Parathyroid adenoma (tissue), 2 donors: ENCODE results near the gene PHKG1.
A peak's percentile ranks its signal among the peaks of the same experiment; 100 is the strongest.
"Not testable (repeated sequence)": the region's sequence is repeated elsewhere in the genome, so short reads cannot be mapped to it uniquely, and the experiment has no call there.

Experiments
- H2AFZ ChIP-seq: fragments of 300-600 bp; sonication (generic); one replicate; pipeline ENCODE4 v1.7.0; 2017; ENCODE audit warnings: antibody characterized with exemption, mild to moderate bottlenecking
- H3K27ac ChIP-seq: fragments of 300-600 bp; sonication (generic); one replicate; pipeline ENCODE4 v1.7.0; 2017
- H3K27me3 ChIP-seq: fragments of 300-600 bp; sonication (generic); one replicate; pipeline ENCODE4 v1.7.0; 2017; ENCODE audit warnings: low read length; ENCODE audit not compliant: control insufficient read depth, insufficient read depth
- H3K36me3 ChIP-seq: fragments of 300-600 bp; sonication (generic); one replicate; pipeline ENCODE4 v1.7.0; 2017; ENCODE audit warnings: low read length; ENCODE audit not compliant: control insufficient read depth, insufficient read depth
- H3K4me1 ChIP-seq: fragments of 300-600 bp; sonication (generic); one replicate; pipeline ENCODE4 v1.7.0; 2017; ENCODE audit warnings: control low read depth
- H3K4me2 ChIP-seq: fragments of 300-600 bp; sonication (generic); one replicate; pipeline ENCODE4 v1.7.0; 2017; ENCODE audit warnings: low read length
- H3K4me3 ChIP-seq: fragments of 300-600 bp; sonication (generic); one replicate; pipeline ENCODE4 v1.7.0; 2017; ENCODE audit warnings: low read depth, low read length
- H3K79me2 ChIP-seq: fragments of 300-600 bp; sonication (generic); one replicate; pipeline ENCODE4 v1.7.0; 2017; ENCODE audit warnings: control low read depth
- H3K9ac ChIP-seq: fragments of 300-600 bp; sonication (generic); one replicate; pipeline ENCODE4 v1.7.0; 2017; ENCODE audit warnings: mild to moderate bottlenecking
- H3K9me3 ChIP-seq: fragments of 300-600 bp; sonication (generic); one replicate; pipeline ENCODE4 v1.7.0; 2017; ENCODE audit warnings: low read length; ENCODE audit not compliant: control insufficient read depth
- TF ChIP-seq, protein P1 (sequence below): fragments of 300-600 bp; sonication (generic); IDR thresholded peaks from one replicate; pipeline ENCODE4 v1.7.0; 2017; ENCODE audit warnings: antibody characterized with exemption, mild to moderate bottlenecking
- donor health status: primary hyperparathyroidism.

The PHKG1 gene

DNA sequence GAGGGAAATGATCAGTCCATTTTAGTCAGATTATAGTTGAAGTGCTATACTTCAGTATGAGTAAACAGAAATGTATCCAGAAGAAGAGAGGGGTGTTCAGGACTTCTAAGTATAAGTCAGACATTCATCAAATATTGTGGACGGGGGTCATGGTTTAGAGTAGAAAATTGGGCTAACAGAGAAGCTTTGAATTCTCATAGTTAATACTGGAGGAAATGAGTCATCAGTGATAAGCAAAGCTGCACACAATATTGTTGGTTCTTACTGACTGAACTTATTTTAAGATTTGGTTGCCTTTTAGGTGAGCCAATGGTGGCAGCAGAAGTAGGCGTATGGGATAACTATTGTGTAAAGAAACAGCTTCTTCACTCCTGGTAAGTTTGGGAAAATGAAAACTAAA, 30.4 kb downstream of the PHKG1 start:
- no peak overlapping the region for H3K4me2 ChIP-seq
- no peaks in the 10 kb centered on the region for H3K79me2 ChIP-seq
- H3K9ac ChIP-seq = no peak overlapping the region
- H3K27ac ChIP-seq = peak overlapping the region; percentile 44
- no peak overlapping the region for H3K4me3 ChIP-seq
- no peaks in the 10 kb centered on the region for H3K9me3 ChIP-seq
- no peaks in the 10 kb centered on the region for H3K36me3 ChIP-seq
- TF ChIP-seq, protein P1, sequence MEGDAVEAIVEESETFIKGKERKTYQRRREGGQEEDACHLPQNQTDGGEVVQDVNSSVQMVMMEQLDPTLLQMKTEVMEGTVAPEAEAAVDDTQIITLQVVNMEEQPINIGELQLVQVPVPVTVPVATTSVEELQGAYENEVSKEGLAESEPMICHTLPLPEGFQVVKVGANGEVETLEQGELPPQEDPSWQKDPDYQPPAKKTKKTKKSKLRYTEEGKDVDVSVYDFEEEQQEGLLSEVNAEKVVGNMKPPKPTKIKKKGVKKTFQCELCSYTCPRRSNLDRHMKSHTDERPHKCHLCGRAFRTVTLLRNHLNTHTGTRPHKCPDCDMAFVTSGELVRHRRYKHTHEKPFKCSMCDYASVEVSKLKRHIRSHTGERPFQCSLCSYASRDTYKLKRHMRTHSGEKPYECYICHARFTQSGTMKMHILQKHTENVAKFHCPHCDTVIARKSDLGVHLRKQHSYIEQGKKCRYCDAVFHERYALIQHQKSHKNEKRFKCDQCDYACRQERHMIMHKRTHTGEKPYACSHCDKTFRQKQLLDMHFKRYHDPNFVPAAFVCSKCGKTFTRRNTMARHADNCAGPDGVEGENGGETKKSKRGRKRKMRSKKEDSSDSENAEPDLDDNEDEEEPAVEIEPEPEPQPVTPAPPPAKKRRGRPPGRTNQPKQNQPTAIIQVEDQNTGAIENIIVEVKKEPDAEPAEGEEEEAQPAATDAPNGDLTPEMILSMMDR = no peak
- H3K4me1 ChIP-seq = peaks cover 15% of the 10 kb centered on the region
- no peaks in the 10 kb centered on the region for H3K27me3 ChIP-seq
- no peak overlapping the region for H2AFZ ChIP-seq

DNA sequence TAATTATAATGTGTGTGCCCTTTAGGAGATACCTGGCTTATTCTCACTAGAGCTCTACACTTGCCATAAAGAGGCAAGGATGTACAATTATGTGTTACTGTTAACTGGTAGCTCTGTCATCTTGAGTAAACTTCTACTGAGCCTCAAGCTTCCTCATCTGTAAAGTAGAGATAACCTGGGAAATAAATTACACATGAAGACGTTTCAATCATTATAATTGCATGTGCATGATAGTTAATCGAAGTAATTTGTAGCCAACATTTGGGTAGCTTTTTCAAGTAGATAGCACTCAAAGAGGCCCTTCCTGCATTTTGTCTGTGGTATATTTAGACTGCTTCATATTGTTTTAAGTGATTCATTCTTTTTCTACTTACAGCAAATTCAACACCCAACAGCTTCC, 38.8 kb downstream of the PHKG1 start:
- H3K27ac ChIP-seq = no peak overlapping the region
- no peak overlapping the region for H2AFZ ChIP-seq
- H3K4me3 ChIP-seq = no peak overlapping the region
- H3K79me2 ChIP-seq = peaks cover 18% of the 10 kb centered on the region
- H3K4me1 ChIP-seq = peaks cover 8% of the 10 kb centered on the region
- H3K9ac ChIP-seq = no peak overlapping the region
- H3K36me3 ChIP-seq = no peaks in the 10 kb centered on the region
- TF ChIP-seq, protein P1 = no peak
- no peaks in the 10 kb centered on the region for H3K9me3 ChIP-seq
- no peaks in the 10 kb centered on the region for H3K27me3 ChIP-seq
- H3K4me2 ChIP-seq = no peak overlapping the region

DNA sequence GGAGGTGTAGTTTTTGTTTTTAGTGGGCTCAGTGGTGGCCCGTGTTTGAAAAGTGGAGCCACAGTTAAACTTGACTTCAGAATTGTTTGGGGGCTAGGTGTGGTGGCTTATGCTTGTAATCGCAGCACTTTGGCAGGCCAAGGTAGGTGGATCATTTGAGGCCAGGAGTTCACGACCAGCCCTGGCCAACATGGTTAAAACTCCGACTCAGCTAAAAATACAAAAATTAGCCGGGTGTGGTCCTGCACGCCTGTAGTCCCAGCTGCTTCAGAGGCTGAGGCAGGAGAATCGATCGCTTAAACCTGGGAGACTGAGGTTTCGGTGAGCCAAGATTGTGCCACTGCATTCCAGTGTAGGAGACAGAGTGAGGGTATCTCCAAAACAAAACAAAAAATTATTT, 39.4 kb downstream of the PHKG1 start:
- Histone ChIP-seq H3K36me3 (no peaks in the 10 kb centered on the region), H3K27ac (no peak overlapping the region), H2AFZ (no peak overlapping the region), H3K27me3 (no peaks in the 10 kb centered on the region), H3K4me1 (peaks cover 8% of the 10 kb centered on the region), H3K79me2 (peaks cover 18% of the 10 kb centered on the region), H3K4me2 (no peak overlapping the region), H3K9me3 (no peaks in the 10 kb centered on the region), H3K9ac (no peak overlapping the region), H3K4me3 (no peak overlapping the region)
- TF ChIP-seq, protein P1 = no peak

DNA sequence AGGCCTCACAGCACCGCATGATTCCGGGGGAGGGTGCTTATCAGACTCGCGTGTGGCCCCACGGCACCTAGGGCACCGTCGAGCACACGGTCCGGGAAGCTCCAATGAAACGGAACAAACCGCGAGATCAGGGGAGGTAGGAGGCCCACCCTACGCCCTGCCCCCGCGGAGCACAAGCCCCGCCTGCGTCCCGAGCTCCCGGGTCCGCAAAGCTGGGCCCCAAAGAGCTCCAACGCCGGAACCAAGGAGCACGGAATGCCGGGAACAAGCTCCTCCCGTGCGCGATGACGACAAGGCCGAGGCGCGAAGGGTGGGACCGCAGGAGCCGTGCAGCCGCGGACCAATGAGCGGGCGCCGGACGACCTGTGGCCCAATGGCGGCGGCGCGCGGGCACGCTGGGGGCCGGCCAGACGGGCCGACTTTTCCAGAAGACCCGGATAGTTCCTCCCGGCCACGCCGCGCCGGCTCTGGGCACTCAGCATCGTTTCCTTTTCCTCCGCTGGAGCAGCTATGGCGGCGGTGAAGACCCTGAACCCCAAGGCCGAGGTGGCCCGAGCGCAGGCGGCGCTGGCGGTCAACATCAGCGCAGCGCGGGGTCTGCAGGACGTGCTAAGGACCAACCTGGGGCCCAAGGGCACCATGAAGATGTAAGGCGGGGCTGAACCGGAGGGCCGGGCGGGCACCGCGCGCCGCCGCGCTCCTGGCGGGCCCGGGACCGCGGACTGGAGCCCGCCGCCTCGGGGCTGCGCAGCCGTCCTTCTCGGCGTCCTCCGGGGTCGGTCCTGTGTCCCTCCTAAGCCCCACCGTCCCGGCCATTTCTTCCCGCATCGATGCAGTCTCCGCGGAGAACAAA, 41.2 kb downstream of the PHKG1 start, which contains the start of the genes CCT6A and PSPH:
Gene CCT6A, plus strand, starts transcription at position 427 of the 853 bp plus-strand sequence. Its CDS starts 84 bp downstream, at position 511.
Gene PSPH, minus strand, starts transcription at position 106 of the 853 bp plus-strand sequence. CDS start 30,232 bp downstream, outside the sequence.
- Histone ChIP-seq H3K27ac (peak within 1 kb of the TSS; percentile 87), H3K4me1 (peaks cover 8% of the 10 kb centered on the region), H2AFZ (peak within 1 kb of the TSS; percentile 93), H3K9ac (peak within 1 kb of the TSS; percentile 70), H3K79me2 (peaks cover 18% of the 10 kb centered on the region), H3K36me3 (no peaks in the 10 kb centered on the region), H3K4me2 (peak within 1 kb of the TSS; percentile 99), H3K27me3 (no peaks in the 10 kb centered on the region), H3K4me3 (peak within 1 kb of the TSS; percentile 97), H3K9me3 (no peaks in the 10 kb centered on the region)
- TF ChIP-seq, protein P1 = no peak

DNA sequence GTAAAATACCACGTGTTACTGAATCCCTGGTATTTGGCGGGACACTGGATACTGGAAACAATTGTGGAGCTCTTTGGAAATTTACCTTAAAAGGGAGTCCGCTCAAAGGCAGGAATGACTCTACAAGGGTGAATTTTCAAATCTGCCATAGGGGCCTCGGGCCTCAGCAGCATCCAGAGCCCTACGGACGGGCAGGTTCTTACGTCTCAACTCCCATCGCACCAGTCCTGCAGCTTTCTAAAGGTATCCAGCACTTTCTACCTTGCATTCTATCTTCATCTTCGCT, 41.8 kb downstream of the PHKG1 start:
- Histone ChIP-seq H2AFZ (peak overlapping the region; percentile 93), H3K27me3 (no peaks in the 10 kb centered on the region), H3K36me3 (no peaks in the 10 kb centered on the region), H3K79me2 (peaks cover 18% of the 10 kb centered on the region), H3K27ac (peak overlapping the region; percentile 87), H3K4me2 (peak overlapping the region; percentile 99), H3K9me3 (no peaks in the 10 kb centered on the region), H3K4me1 (peaks cover 8% of the 10 kb centered on the region), H3K9ac (peak overlapping the region; percentile 70), H3K4me3 (peak overlapping the region; percentile 97)
- TF ChIP-seq, protein P1 = no peak

DNA sequence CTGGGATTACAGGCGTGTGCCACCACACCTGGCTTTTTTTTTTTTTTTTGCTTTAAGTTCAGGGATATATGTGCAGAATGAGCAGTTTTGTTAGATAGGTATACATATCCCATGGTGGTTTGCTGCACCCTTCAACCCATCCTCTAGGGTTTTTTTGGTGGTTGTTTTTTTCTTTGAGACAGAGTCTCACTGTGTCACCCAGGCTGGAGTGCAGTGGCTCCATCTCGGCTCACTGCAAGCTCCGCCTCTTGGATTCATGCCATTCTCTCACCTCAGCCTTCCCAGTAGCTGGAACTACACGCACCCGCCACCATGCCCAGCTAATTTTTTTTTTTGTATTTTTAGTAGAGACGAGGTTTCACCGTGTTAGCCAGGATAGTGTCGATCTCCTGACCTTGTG, 44.0 kb downstream of the PHKG1 start:
- not testable (repeated sequence) for H3K9me3 ChIP-seq, H3K27me3 ChIP-seq, H3K36me3 ChIP-seq, H3K27ac ChIP-seq, H3K9ac ChIP-seq, H3K4me1 ChIP-seq, H2AFZ ChIP-seq, H3K4me2 ChIP-seq, H3K4me3 ChIP-seq
- H3K79me2 ChIP-seq = peaks cover 15% of the 10 kb centered on the region
